Mucosa of descending colon (tissue), 3 donors: ENCODE measurements around the gene ST3GAL3. TPM values are rescaled to one million over a fixed set of nuclear protein-coding genes. Genes with fewer than 3 reads are reported as not detected.
A peak's percentile ranks its signal among the peaks of the same experiment; 100 is the strongest.

Source experiments
- ATAC-seq: fragments of 200-7000 bp; cut with Tn5 transposase; one replicate; pipeline ENCODE4 v1.9.1; 2020; ENCODE audit warnings: mild to moderate bottlenecking, moderate library complexity
- DNase-seq, 3 donors: peaks; one replicate each; pipeline ENCODE4 v3.0.0-alpha.2; 2020
- H3K36me3 ChIP-seq: fragments of 200-600 bp; one replicate; pipeline ENCODE4 v1.8.0; 2021; ENCODE audit warnings: low read depth, mild to moderate bottlenecking
- H3K4me1 ChIP-seq: fragments of 200-600 bp; one replicate; pipeline ENCODE4 v1.8.0; 2021; ENCODE audit warnings: low read depth, mild to moderate bottlenecking
- H3K4me3 ChIP-seq: fragments of 200-600 bp; one replicate; pipeline ENCODE4 v1.8.0; 2021; ENCODE audit warnings: mild to moderate bottlenecking
- H3K9me3 ChIP-seq: fragments of 200-600 bp; one replicate; pipeline ENCODE4 v1.8.0; 2021; ENCODE audit warnings: mild to moderate bottlenecking
- intact Hi-C, 2 donors: fragments of 100-400 bp; cut with DNase I in 1 of 2; cut with micrococcal nuclease in 1 of 2; formaldehyde crosslinking; loops; one replicate each; pipeline versions ENCODE4 v1.11.0 to v1.11.1; 2022; cut with DNase I, micrococcal nuclease
- total RNA-seq, 3 donors: library from RNA; stranded (reverse); fragmentation: NEBNext Ultra II Directional in 2 of 3; extraction: Animal tissue kit (Norgen Biotek cat#: 25700) in 2 of 3; gene quantifications; one replicate each; pipeline versions ENCODE4 v1.2.1 to v1.2.4, GENCODE V29; 2021 to 2023
- TF ChIP-seq, protein P1 (sequence below): fragments of 200-600 bp; IDR thresholded peaks from one replicate; pipeline ENCODE4 v1.8.0; 2022; ENCODE audit warnings: antibody characterized with exemption, mild to moderate bottlenecking
- donor health status: DM: no; HTN: no; CAD: no; lungs with moderate emphysema.
- donor health status: DM: no; HTN: no; CAD: no.
- donor health status: DM: no; HTN: yes; CAD: no.

The ST3GAL3 gene
- total RNA-seq, 3 donors from 2014 or later: 9.5 to 26.3 (median 18.2) TPM

DNA sequence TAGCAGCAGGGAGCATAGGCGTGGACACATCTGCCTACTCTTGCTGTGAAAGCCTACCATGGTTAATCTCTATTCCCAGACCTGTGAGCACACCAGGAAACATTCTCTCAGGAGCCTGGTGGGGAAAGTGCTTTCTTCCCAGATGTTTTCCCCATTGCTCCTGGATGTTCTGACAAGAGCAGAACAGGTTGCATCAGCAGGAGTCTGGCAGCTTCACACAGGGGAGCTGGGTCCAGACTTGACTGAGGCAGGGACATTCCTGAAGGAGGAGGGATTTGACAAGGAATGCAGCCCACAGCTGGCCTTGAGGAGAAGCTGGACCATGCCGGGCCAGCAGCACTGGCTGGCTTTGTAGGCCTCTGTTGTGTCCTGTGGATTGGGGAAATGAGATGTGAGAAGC is 205.3 kb downstream of the ST3GAL3 start:
- no peak for ATAC-seq
- Histone ChIP-seq H3K36me3 (no peaks in the 10 kb centered on the region), H3K9me3 (no peaks in the 10 kb centered on the region), H3K4me1 (peaks cover 8% of the 10 kb centered on the region), H3K4me3 (no peak overlapping the region)
- no peak for DNase-seq
- TF ChIP-seq, protein P1, sequence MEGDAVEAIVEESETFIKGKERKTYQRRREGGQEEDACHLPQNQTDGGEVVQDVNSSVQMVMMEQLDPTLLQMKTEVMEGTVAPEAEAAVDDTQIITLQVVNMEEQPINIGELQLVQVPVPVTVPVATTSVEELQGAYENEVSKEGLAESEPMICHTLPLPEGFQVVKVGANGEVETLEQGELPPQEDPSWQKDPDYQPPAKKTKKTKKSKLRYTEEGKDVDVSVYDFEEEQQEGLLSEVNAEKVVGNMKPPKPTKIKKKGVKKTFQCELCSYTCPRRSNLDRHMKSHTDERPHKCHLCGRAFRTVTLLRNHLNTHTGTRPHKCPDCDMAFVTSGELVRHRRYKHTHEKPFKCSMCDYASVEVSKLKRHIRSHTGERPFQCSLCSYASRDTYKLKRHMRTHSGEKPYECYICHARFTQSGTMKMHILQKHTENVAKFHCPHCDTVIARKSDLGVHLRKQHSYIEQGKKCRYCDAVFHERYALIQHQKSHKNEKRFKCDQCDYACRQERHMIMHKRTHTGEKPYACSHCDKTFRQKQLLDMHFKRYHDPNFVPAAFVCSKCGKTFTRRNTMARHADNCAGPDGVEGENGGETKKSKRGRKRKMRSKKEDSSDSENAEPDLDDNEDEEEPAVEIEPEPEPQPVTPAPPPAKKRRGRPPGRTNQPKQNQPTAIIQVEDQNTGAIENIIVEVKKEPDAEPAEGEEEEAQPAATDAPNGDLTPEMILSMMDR: no peak
- intact Hi-C loops: no loop called here

DNA sequence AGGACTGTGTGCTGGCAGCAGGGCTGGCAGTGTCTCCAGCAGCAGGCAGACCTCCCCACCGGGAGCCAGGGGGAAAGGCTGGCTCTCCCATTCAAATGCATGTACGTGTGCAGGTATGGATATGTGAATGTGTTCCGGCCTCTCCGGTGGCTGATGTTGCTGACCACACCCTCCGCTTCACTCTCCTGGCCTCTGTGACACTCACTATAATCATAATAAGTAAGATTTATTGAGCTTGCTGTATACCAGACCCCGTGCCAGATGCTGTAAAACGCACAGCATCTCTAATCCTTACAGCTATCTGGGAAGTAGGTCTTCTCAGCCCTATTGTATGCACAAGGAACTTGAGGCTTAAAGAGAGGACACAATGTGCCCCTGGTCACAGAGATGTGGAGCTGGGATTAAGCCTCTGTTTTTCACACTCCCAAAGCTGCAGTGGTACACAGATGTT is 205.7 kb downstream of the ST3GAL3 start:
- DNase-seq (peak in 2 of 3 donors; percentile 39 to 71), ATAC-seq (peak; percentile 88)
- intact Hi-C loops: no loop called here
- Histone ChIP-seq H3K4me1 (peaks cover 8% of the 10 kb centered on the region), H3K4me3 (no peak overlapping the region), H3K36me3 (no peaks in the 10 kb centered on the region), H3K9me3 (no peaks in the 10 kb centered on the region)
- TF ChIP-seq, protein P1: no peak

DNA sequence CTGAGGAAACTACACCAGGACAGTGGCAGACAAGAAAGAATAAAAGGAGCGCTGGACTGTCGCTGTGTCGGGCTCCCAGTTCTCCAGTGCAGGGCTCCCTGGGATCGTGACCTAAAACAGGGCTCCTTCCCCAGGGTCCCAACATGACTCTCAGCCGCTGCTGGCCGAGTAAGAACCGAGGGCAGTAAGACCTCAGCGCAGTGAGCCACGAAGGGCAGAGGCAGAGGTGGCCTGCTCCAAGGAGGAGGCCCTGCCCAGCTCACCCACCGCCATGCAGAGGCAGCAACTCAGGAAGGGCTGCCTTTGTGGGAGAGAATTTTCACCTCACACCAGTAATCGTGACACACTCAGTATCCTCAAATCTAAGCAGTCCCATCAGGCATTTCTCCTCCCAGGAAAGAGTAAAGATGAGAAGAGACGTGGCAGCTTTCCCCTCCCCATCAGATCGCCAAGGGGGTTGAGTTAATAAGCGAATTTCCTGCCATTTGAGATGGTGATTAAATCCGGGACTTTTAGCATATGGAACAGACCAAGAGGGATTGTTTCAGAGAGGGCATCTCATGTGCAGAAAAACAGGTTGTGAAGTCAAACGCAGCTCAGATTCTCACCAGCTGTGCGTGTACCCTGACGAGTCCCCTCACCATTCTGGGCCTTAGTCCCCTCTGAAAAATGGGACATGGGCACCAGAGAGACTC is 206.5 kb downstream of the ST3GAL3 start:
- no peak for ATAC-seq
- H3K4me3 ChIP-seq: no peak overlapping the region
- intact Hi-C loops: no loop called here
- H3K9me3 ChIP-seq: no peaks in the 10 kb centered on the region
- no peaks in the 10 kb centered on the region for H3K36me3 ChIP-seq
- TF ChIP-seq, protein P1: no peak
- peaks cover 8% of the 10 kb centered on the region for H3K4me1 ChIP-seq
- no peak for DNase-seq

DNA sequence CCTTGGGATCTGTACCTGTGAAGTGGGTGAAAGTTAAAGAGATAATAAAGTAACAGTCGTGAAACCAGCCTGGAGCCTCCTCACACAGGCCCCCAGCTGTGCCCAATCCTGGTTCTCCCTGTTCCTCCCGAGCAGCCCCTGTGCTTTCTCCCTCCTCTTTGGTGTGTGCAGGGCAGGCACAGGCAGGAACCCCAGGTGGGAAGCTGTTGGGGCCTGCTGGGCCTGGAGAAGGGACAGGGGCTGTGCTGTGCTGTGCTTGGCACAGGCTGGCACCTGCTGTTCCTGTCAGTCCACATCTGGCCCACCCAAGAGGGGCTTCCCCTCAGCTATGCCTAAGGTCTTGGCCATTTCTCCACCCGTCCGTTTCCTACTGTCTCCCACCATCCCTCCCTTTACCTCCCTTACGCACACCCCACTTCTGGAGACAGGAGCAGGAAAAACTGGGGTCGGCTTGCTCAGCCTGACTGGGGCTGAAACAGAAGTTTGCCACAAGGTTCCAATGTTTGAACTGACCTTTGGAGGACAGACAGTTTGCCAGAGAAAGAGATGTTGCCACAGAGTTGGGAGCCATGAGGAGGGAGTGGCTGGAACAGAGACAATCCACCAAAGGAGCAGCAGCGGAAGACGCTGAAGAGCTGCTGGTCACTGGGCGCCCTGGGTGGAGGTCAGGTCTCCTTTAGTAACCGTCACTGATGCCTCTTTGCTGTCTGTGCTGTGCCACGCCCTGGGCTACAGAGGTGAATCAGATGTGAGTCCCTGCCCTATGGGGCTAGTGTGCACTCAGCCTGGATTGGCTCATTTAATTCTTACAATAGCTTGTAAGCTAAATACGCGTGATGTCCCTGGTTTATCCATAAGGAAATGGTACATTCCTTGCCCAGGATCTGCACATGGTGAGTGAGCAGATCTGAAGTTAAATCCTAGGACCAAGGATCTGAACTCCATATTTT is 207.5 kb downstream of the ST3GAL3 start:
- TF ChIP-seq, protein P1: no peak
- Histone ChIP-seq H3K4me3 (no peak overlapping the region), H3K36me3 (no peaks in the 10 kb centered on the region), H3K4me1 (peaks cover 8% of the 10 kb centered on the region), H3K9me3 (no peaks in the 10 kb centered on the region)
- ATAC-seq: peak; percentile 64
- intact Hi-C loops: no loop called here
- DNase-seq: no peak

DNA sequence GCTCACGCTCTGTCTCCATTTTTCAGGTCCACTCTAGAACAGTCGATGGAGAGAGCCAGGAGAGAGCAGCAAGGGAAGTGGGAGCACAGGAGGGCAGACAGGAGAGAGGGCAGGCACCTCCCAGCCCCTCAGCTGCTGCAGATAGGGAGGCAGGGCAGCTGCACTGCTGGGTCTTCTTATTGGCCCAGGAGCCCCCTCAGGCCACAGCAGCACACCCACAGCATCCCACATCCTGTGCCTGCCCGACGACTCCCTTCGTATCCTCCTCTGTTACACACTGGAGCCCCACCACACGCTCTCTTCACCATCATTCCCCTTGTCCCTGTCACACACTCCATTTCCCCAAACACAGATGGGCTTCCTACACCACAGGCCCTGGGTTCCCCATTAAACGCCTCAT is 212.6 kb downstream of the ST3GAL3 start:
- no peak overlapping the region for H3K4me3 ChIP-seq
- intact Hi-C loops: no loop called here
- DNase-seq: no peak
- no peaks in the 10 kb centered on the region for H3K36me3 ChIP-seq
- H3K9me3 ChIP-seq: no peaks in the 10 kb centered on the region
- no peak for ATAC-seq
- TF ChIP-seq, protein P1: no peak
- no peaks in the 10 kb centered on the region for H3K4me1 ChIP-seq
